Measurements from ENCODE around the gene ELK4. TPM values are rescaled to one million over a fixed set of nuclear protein-coding genes. Genes with fewer than 3 reads are reported as not detected.

Gene ELK4
- total RNA-seq, 4 donors from 2014 or later: 20.7 to 37.5 (median 27.8) TPM

DNA sequence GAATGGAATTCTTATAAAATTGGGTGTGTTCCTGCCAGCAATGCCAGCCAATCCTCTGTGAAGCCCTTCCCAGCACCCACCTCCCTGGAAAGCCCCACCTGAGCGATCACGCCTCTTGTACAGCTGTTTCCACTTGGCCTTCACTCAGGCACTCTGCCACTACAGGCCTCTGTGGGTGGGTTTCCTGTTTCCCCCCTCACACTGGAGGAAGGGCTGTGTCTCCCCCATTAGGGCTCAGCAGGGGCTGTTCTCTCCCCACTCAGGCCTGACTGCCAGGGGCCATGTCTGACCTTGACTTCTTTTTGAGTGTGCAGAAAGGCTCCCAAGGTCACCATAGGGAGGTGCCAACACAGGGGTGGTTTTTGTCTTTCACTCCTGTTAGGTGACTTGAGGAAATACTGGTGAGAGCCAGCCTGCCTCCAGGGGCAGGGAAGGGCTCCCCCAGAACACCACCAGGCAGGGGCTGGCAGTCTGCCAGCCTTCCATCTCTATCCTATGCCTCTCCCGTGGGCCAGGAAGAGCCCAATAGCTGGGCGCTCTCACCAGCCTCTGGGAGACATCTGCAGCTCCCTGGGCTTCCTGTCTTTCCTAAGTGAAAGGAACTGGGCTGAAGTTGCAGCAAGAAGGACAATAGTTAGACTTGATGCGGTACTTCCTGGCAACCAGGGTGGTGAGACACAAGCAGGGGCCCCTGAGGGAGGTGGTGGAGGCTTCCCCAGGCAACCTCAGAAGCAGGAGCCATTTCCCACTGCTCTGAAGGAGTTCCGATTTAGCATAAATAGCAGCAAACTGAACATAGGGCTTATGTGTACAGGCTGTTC lies 49.1 kb downstream of the ELK4 start:
- ATAC-seq (ENCODE audit: low FRiP score) (no peak), DNase-seq (ENCODE audit: low spot score) (no peak)
- TF ChIP-seq, protein P1, sequence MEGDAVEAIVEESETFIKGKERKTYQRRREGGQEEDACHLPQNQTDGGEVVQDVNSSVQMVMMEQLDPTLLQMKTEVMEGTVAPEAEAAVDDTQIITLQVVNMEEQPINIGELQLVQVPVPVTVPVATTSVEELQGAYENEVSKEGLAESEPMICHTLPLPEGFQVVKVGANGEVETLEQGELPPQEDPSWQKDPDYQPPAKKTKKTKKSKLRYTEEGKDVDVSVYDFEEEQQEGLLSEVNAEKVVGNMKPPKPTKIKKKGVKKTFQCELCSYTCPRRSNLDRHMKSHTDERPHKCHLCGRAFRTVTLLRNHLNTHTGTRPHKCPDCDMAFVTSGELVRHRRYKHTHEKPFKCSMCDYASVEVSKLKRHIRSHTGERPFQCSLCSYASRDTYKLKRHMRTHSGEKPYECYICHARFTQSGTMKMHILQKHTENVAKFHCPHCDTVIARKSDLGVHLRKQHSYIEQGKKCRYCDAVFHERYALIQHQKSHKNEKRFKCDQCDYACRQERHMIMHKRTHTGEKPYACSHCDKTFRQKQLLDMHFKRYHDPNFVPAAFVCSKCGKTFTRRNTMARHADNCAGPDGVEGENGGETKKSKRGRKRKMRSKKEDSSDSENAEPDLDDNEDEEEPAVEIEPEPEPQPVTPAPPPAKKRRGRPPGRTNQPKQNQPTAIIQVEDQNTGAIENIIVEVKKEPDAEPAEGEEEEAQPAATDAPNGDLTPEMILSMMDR (IDR thresholded peaks at IDR 0.05): no peak

DNA sequence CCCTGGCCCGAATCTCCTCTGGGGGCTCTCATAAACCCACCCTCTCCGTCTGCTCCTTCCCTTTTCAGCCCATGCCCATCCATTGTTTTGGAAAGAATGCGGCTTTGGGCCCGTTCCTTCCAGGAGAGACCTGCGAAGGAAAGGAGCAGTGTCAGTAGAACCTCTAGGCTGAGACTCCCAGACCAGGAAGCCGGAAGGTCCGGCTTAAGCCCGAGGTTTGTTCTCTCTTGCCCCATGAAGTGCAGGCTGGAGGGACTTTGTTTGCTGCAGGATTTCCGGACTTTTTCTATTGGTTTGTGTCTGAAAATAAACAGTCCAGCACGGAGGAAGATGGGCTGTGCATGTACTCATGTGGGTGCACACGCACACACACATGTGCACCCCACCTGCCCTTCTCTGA lies 49.8 kb downstream of the ELK4 start:
- TF ChIP-seq, protein P1 (IDR thresholded peaks at IDR 0.05): no peak
- ATAC-seq (ENCODE audit: low FRiP score): no peak
- DNase-seq (ENCODE audit: low spot score): no peak

DNA sequence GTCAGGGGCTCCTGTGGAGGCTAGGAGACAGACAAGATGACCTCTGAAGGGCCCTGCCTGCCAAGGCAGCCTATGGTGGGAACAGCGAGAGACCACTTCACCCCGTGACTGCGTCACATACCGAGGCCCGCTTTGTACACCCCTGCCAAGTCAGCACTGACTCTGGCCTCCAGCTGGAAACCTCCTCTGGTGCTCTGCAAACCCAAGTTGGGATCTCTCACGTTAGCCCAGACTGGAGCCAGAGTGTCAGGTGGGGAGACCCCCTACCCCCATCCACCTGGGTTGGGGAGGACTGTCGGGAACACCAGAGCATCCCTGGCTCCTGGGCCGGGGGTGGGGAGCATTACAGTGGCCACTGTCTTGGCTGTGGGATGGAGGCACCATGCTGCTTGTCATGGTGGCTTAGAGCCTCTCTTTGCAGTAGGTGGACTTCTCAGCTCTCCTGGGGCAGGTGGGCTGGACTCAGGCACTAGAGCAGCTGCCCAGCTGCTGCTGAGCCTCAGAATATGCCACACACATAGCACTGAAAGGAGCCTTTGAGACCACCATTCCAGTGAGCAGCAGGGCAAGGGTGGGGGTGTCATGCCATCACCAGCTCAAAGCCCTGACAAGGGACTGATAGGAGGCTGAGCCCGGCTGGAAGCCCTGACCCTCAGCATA lies 50.4 kb downstream of the ELK4 start:
- TF ChIP-seq, protein P1 (IDR thresholded peaks at IDR 0.05): no peak
- no peak for ATAC-seq (ENCODE audit: low FRiP score)
- no peak for DNase-seq (ENCODE audit: low spot score)

DNA sequence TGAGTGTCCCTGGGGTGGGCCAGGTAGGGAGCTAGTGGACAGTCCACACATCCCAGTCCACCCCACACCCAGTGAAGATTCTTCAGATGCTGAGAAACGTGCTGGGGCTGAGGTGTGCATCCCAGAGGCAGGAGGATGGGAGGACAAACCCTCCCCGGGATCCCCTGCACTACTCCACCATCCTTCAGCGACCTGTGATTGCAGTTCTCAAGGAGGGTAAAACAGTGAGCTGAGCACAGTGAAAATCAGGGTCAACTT lies 51.0 kb downstream of the ELK4 start:
- DNase-seq (ENCODE audit: low spot score) (no peak), ATAC-seq (ENCODE audit: low FRiP score) (no peak)
- TF ChIP-seq, protein P1 (IDR thresholded peaks at IDR 0.05): no peak

DNA sequence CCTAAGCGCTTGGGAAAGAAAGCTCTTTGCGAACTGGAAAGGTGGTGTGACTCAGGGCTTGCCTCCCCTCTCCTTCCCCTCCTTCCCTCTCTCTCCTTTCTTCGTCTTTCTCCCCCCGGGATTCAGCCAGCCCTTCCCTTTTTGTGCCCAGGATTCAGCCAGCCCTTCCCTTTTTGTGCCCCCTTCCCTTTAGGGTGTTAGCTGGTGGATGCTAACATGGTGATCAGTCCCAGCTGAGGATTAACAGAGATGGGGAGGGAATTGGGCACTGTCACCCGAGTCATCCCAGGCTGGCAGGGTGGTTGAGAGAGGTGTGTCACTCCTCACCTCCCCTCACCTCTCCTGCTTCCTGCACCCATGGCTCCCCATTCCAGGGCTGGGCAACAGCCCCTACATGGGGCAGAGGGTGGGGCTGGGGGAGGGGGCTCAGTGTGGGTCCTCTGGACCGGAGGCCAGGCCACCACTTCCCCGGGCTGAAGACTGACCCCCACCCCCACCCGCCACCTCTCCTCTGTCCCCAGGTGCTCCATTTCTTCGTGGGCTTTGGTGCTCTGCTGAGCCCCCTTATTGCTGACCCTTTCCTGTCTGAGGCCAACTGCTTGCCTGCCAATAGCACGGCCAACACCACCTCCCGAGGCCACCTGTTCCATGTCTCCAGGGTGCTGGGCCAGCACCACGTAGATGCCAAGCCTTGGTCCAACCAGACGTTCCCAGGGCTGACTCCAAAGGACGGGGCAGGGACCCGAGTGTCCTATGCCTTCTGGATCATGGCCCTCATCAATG lies 51.5 kb downstream of the ELK4 start:
- TF ChIP-seq, protein P1 (IDR thresholded peaks at IDR 0.05): no peak

DNA sequence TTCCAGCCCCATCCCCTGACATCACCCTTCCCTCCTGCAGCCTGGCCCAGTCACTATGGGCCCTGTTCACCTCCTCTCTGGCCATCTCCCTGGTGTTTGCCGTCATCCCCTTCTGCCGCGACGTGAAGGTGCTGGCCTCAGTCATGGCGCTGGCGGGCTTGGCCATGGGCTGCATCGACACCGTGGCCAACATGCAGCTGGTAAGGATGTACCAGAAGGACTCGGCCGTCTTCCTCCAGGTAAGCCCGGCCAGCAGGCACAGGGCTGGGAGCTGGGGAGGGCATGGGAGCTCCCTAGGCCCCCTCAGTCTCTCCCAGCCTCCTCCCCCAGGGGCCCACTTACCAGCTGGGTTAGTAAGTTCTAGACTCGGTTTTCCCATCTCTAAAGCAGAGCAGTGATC lies 52.1 kb downstream of the ELK4 start:
- ATAC-seq (ENCODE audit: low FRiP score): no peak
- TF ChIP-seq, protein P1 (IDR thresholded peaks at IDR 0.05): no peak
- DNase-seq (ENCODE audit: low spot score): no peak

More for the DNA sequence above, 51.5 kb downstream of the ELK4 start:
- DNase-seq (ENCODE audit: low spot score) (no peak), ATAC-seq (ENCODE audit: low FRiP score) (no peak)

Measured in omental fat pad (tissue), 4 donors.